GM12873 (cell line): ENCODE data around the gene ST8SIA6.

Experiments used
- TF ChIP-seq, protein P1 (sequence below): IDR thresholded peaks from 2 replicates; pipeline ENCODE4 v1.5.1; 2012; ENCODE audit warnings: low read depth, mild to moderate bottlenecking, moderate library complexity, low read length, control low read depth; ENCODE audit not compliant: insufficient read depth; ENCODE audit errors: missing control alignments

The ST8SIA6 gene

GRCh38 chr10:17454161-17455014 lies at the start of gene ST8SIA6:
Gene ST8SIA6 (minus strand): TSS chr10:17454595. CDS start chr10:17454255, 340 bp downstream.
- TF ChIP-seq, protein P1, sequence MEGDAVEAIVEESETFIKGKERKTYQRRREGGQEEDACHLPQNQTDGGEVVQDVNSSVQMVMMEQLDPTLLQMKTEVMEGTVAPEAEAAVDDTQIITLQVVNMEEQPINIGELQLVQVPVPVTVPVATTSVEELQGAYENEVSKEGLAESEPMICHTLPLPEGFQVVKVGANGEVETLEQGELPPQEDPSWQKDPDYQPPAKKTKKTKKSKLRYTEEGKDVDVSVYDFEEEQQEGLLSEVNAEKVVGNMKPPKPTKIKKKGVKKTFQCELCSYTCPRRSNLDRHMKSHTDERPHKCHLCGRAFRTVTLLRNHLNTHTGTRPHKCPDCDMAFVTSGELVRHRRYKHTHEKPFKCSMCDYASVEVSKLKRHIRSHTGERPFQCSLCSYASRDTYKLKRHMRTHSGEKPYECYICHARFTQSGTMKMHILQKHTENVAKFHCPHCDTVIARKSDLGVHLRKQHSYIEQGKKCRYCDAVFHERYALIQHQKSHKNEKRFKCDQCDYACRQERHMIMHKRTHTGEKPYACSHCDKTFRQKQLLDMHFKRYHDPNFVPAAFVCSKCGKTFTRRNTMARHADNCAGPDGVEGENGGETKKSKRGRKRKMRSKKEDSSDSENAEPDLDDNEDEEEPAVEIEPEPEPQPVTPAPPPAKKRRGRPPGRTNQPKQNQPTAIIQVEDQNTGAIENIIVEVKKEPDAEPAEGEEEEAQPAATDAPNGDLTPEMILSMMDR: no peak

DNA sequence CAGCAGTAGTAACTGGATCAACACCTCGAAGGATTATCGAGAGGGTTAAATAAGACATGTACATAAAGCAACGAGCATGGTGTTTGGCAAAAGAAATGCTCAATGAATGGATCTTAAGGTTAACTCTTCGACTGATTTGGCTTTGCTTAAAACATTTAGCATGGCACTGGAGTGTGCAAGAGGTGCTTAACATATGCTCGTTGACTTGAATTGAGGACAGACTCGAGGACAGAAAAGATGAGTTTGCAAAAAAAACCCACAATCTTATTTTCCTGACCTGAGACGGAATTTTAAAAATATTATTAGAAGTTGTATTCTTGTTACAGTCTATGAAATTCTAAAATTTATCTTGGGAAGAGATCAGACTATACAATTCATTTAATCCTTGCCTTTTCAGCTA lies 49.4 kb upstream of the ST8SIA6 start:
- TF ChIP-seq, protein P1: no peak

GRCh38 chr10:17502814-17503213 lies 48.4 kb upstream of the ST8SIA6 start:
- TF ChIP-seq, protein P1: no peak

GRCh38 chr10:17497446-17498030 lies 43.1 kb upstream of the ST8SIA6 start:
- TF ChIP-seq, protein P1: no peak

DNA sequence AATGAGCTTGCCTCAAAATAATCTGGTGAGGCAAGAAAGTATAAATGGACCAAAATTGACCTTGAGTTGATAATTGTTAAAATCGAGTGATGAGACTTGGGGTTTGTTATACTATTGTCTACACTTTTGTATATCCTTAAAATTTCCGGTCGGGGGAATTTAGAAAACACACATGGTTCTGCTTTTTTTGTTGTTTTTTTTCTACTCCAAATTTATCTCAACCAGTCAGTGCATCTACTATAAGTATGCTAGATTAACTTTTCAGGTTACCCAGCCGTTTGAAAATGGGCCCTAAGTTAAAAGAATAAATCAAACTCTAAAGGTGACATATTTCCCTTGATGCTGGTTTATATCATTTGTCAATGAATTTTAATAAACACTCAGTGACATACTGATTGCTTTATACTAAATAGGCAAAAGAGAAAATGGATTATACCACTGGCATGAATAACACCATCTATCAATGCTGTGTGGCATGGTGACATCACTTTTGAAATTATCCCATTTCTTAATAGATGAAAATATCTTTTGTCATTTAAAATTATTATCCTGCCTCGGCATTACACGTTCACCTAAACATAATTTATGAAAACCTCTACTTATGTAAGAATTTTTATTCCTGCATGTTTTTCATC lies 40.3 kb upstream of the ST8SIA6 start:
- TF ChIP-seq, protein P1: no peak

- TF ChIP-seq, protein P1: no peak
Observed at GRCh38 chr10:17488848-17489247, 34.5 kb upstream of the ST8SIA6 start.

GRCh38 chr10:17483079-17483478 lies 28.7 kb upstream of the ST8SIA6 start:
- TF ChIP-seq, protein P1: no peak
